Smooth muscle cell (in vitro differentiated cells): Measurements from ENCODE around the gene MTHFS. TPM values are rescaled to one million over a fixed set of nuclear protein-coding genes. Genes with fewer than 3 reads are reported as not detected.

Experiments used
- DNase-seq: peaks from one replicate; lab custom pipeline; 2025; ENCODE audit not compliant: unreplicated experiment; lab: John Stamatoyannopoulos, UW
- H2AFZ ChIP-seq: fragments of 200-600 bp; sonication (generic); 2 replicates; pipeline ENCODE4 v1.6.0; 2016; ENCODE audit warnings: antibody characterized with exemption, low read depth, mild to moderate bottlenecking
- H3F3A ChIP-seq: fragments of 200-600 bp; sonication (generic); 2 replicates; pipeline ENCODE4 v1.6.0; 2017; ENCODE audit warnings: antibody characterized with exemption, low read depth
- H3K27ac ChIP-seq: fragments of 200-600 bp; sonication (generic); 2 replicates; pipeline ENCODE4 v1.5.1; 2016; ENCODE audit warnings: low read depth, mild to moderate bottlenecking
- H3K27me3 ChIP-seq: fragments of 200-600 bp; sonication (generic); 2 replicates; pipeline ENCODE4 v1.6.1; 2016; ENCODE audit warnings: low read depth, mild to moderate bottlenecking
- H3K36me3 ChIP-seq: fragments of 200-600 bp; sonication (generic); 2 replicates; pipeline ENCODE4 v1.5.1; 2016; ENCODE audit warnings: low read depth
- H3K4me1 ChIP-seq: fragments of 200-600 bp; sonication (generic); 2 replicates; pipeline ENCODE4 v1.5.1; 2016; ENCODE audit warnings: low read depth
- H3K4me2 ChIP-seq: fragments of 200-600 bp; sonication (generic); 2 replicates; pipeline ENCODE4 v1.6.0; 2016; ENCODE audit warnings: mild to moderate bottlenecking
- H3K4me3 ChIP-seq: fragments of 200-600 bp; sonication (generic); 2 replicates; pipeline ENCODE4 v1.5.1; 2016; ENCODE audit warnings: mild to moderate bottlenecking
- H3K79me2 ChIP-seq: fragments of 200-600 bp; sonication (generic); 2 replicates; pipeline ENCODE4 v1.6.0; 2016; ENCODE audit warnings: low read depth, mild to moderate bottlenecking
- H3K9ac ChIP-seq: fragments of 200-600 bp; sonication (generic); 2 replicates; pipeline ENCODE4 v1.6.0; 2016; ENCODE audit warnings: low read depth
- H3K9me3 ChIP-seq: fragments of 200-600 bp; sonication (generic); replicated peaks from 2 replicates; pipeline ENCODE4 v1.5.1; 2016; ENCODE audit warnings: low read depth
- H4K20me1 ChIP-seq: fragments of 200-600 bp; sonication (generic); 2 replicates; pipeline ENCODE4 v1.6.0; 2016; ENCODE audit warnings: low read depth
- CTCF ChIP-seq: fragments of 200-600 bp; sonication (generic); IDR thresholded peaks from 2 replicates; pipeline ENCODE4 v1.5.1; 2017; ENCODE audit warnings: borderline replicate concordance, mild to moderate bottlenecking, antibody characterized with exemption; ENCODE audit not compliant: insufficient read depth, poor library complexity, severe bottlenecking
- whole genome bisulfite sequencing: methylation state at CpG from one replicate; pipeline ENCODE4 v1.1.7; 2016; ENCODE audit warnings: low lambda C conversion rate; 5-methylcytosine and 5-hydroxymethylcytosine counted together
- polyA plus RNA-seq: library from polyadenylated mRNA; unstranded; fragments of >200 nt; fragmentation: Nextera tagmentation; extraction: Ambion mirVana; gene quantifications from 2 replicates; pipeline ENCODE4 v1.2.1, GENCODE V29; 2016
- total RNA-seq: library from RNA; depleted of rRNA; stranded (reverse); fragments of >200 nt; gene quantifications from 2 replicates; pipeline ENCODE4 v1.2.3, GENCODE V29; 2014

The MTHFS gene
- total RNA-seq (64.4 and 64.8 TPM in 2 replicates), polyA plus RNA-seq (46.7 and 56.0 TPM in 2 replicates)

DNA sequence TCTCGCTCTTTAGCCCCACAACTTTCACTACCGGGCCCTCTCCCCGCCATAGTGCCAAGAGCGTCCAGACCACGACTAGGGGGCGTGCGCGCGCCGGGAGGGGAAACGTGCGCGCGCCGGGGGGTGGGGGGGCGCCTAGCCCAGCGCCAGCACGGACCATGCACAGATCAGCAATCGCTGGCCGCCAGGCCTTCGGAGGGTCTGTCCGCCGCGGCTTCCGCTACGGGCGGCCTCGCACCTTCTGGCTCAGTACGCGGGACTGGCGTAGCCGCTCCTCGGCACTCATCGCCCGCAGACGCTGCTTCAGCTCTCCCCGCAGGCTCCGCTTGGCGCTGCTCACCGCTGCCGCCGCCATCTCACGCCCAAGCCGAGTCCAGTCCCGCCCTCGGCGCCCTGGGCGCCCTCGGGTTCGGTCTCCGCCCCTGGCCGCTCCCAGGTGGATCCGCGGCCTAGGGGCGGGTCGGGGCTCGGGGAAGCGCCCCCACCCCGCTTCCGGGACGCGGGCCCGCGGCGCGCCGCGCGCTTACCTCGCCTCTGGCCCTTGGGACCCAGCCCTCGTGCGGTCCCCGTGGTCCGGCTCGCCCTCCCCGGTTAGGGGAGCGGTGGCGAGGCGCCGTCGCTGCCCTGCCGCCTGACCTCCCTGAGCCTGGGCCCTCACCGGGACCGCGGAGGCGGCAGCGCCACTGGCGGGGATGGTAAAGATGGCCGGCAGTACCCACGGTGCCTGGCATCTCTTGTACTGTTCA lies at the start of gene MTHFS:
TSS of gene MTHFS (minus strand) at position 381 of the 746 bp plus-strand sequence. CDS start at position 355, 26 bp downstream.
- under 1% methylated on average over 75 of the region's 90 CpGs for WGBS
- Histone ChIP-seq H3K4me3 (peak within 1 kb of the TSS; percentile 72), H3K36me3 (no peaks in the 10 kb centered on the region), H3K79me2 (peaks cover 48% of the 10 kb centered on the region), H2AFZ (peak within 1 kb of the TSS; percentile 60), H3K4me2 (peak within 1 kb of the TSS; percentile 88), H3K9ac (peak within 1 kb of the TSS; percentile 91), H3K4me1 (peaks cover 20% of the 10 kb centered on the region), H4K20me1 (no peaks in the 10 kb centered on the region), H3F3A (peaks cover 24% of the 10 kb centered on the region), H3K9me3 (no peaks in the 10 kb centered on the region), H3K27ac (peak within 1 kb of the TSS; percentile 84), H3K27me3 (no peaks in the 10 kb centered on the region)
- TF ChIP-seq CTCF: peak; percentile 47
- peak; percentile 38 for DNase-seq

GRCh38 chr15:79944622-79945021 lies 47.8 kb upstream of the MTHFS start:
- H3K4me3 ChIP-seq: no peak overlapping the region
- no peaks in the 10 kb centered on the region for H3K4me1 ChIP-seq
- no peaks in the 10 kb centered on the region for H3K36me3 ChIP-seq
- no peak overlapping the region for H2AFZ ChIP-seq
- 85% methylated on average over 7 of the region's 7 CpGs for WGBS
- no peaks in the 10 kb centered on the region for H3K79me2 ChIP-seq
- H3K4me2 ChIP-seq: no peak overlapping the region
- H3K27me3 ChIP-seq: no peaks in the 10 kb centered on the region
- H3K27ac ChIP-seq: peak overlapping the region; percentile 94
- peaks cover 7% of the 10 kb centered on the region for H3F3A ChIP-seq
- H3K9me3 ChIP-seq: no peaks in the 10 kb centered on the region
- TF ChIP-seq CTCF: no peak
- no peak for DNase-seq
- H3K9ac ChIP-seq: peak overlapping the region; percentile 56
- no peaks in the 10 kb centered on the region for H4K20me1 ChIP-seq

DNA sequence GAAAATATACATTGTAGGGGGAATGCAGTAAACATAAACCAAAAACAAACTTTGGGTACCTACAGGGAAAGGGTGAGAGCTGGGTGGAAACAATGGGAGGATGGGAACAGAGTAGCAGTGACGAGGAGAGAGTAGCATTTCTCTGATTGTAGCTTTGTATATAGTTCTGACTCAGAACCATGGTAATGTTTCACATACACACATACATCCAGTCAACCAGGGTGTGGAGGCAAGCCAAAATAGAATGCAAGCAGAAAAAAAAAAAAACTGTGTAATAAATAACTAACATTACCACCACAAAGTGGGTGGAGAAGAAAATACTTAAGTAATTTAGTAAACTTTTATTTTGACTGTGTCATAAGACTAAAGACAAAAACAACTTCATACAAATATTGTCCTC lies 47.0 kb upstream of the MTHFS start:
- Histone ChIP-seq H2AFZ (no peak overlapping the region), H3K4me2 (peak overlapping the region; percentile 51), H3F3A (peaks cover 7% of the 10 kb centered on the region), H4K20me1 (no peaks in the 10 kb centered on the region), H3K4me1 (no peaks in the 10 kb centered on the region), H3K4me3 (no peak overlapping the region), H3K27ac (peak overlapping the region; percentile 94), H3K9me3 (no peaks in the 10 kb centered on the region), H3K27me3 (no peaks in the 10 kb centered on the region), H3K79me2 (no peaks in the 10 kb centered on the region), H3K9ac (peak overlapping the region; percentile 72), H3K36me3 (no peaks in the 10 kb centered on the region)
- TF ChIP-seq CTCF: no peak
- DNase-seq: no peak
- 32% methylated on average over 1 of the region's 1 CpG for WGBS
